DND-41 (cell line): ENCODE results near the gene PEX5L.

Source experiments
- EZH2 ChIP-seq: IDR thresholded peaks from 3 replicates; pipeline ENCODE4 v1.6.1; 2012; ENCODE audit warnings: borderline replicate concordance, low read depth, mild to moderate bottlenecking, moderate library complexity, low read length, inconsistent platforms; ENCODE audit not compliant: severe bottlenecking
- TF ChIP-seq, protein P1 (sequence below): IDR thresholded peaks from 2 replicates; pipeline ENCODE4 v1.5.1; 2012; ENCODE audit warnings: borderline replicate concordance, low read length, moderate library complexity, mild to moderate bottlenecking; ENCODE audit not compliant: poor library complexity, severe bottlenecking; ENCODE audit errors: extremely low read depth

DNA sequence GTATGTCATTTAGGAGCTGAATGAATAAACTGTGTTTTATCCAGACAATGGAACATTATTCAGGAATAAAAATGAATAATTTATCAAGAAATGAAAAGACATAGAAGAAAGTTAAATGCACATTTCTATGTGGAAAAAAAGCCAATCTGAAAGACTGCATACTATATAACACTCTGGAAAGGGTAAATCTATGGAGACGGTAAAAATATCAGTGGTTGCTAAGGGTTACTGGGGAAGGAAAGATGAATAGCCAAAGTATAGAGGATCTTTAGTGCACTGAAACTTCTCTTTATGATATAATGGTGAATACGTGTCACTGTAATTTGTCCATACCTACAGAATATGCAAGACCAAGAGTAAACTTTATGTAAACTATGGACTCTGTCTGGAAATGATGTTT lies 46.0 kb upstream of the PEX5L start:
- no peak for TF ChIP-seq EZH2
- TF ChIP-seq, protein P1, sequence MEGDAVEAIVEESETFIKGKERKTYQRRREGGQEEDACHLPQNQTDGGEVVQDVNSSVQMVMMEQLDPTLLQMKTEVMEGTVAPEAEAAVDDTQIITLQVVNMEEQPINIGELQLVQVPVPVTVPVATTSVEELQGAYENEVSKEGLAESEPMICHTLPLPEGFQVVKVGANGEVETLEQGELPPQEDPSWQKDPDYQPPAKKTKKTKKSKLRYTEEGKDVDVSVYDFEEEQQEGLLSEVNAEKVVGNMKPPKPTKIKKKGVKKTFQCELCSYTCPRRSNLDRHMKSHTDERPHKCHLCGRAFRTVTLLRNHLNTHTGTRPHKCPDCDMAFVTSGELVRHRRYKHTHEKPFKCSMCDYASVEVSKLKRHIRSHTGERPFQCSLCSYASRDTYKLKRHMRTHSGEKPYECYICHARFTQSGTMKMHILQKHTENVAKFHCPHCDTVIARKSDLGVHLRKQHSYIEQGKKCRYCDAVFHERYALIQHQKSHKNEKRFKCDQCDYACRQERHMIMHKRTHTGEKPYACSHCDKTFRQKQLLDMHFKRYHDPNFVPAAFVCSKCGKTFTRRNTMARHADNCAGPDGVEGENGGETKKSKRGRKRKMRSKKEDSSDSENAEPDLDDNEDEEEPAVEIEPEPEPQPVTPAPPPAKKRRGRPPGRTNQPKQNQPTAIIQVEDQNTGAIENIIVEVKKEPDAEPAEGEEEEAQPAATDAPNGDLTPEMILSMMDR, result no peak
